CD4-positive, alpha-beta T cell treated with Interleukin-4 for 1 hour (primary cell): Measurements from ENCODE around the gene JPH2.

Experiments
- DNase-seq, 2 donors: peaks; one replicate each; pipeline ENCODE4 v3.0.0-alpha.2; 2020 to 2022

Gene JPH2

DNA sequence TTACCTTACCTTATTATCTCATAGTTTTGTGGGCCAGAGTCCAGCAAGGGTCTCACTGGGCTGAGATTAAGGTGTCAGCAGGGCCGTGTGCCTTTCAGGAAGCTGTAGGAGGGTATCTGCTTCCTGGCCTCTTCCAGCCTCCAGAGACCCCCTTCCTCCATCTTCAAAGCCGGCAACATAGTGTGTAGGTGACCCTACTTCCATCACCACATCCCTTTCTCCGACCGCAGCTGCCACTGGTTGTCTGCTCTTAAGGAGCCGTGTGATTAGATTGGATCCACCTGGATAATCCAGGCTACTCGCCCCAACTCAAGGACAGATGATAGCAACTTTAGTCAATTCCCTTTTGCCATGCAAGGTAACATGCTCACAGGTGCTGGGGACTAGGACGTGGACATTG lies 91.2 kb downstream of the JPH2 start:
- DNase-seq: no peak

DNA sequence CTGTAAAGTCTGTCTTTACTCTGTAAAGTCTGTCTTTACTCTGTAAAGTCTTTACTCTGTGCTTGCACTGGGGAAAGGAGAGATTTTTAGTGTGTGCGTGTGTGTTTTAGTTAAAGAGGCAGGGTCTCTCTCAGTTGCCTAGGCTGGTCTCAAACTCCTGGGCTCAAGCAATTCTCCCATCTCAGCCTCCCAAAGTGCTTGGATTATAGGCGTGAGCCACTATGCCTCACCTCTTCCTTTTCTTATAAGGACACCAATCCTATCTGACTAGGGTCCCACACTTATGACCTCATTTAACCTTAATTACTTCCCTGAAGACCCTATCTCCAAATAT lies 93.8 kb downstream of the JPH2 start:
- no peak for DNase-seq

GRCh38 chr20:44092551-44093248 lies 94.3 kb downstream of the JPH2 start:
- peak in 1 of 2 donors; percentile 18 for DNase-seq

DNA sequence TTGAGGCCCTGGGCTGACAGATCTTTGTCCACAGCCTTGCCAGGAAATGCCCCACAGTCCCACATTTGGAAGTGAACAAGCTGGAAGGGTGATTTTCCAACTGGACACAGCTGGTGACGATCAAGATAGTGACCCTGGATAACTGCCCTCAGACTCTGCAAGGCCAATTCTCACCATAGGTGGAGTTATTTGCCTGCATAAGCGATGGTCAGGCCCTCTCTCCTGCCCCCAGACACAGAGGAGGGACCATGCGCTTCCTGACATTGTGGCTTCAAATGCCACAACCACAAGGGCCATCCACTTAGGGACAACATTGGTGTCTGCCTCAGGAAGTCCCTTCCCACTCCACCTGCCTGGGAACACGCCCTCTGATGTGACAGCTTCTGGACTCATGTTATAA lies 96.0 kb downstream of the JPH2 start:
- DNase-seq: no peak

DNA sequence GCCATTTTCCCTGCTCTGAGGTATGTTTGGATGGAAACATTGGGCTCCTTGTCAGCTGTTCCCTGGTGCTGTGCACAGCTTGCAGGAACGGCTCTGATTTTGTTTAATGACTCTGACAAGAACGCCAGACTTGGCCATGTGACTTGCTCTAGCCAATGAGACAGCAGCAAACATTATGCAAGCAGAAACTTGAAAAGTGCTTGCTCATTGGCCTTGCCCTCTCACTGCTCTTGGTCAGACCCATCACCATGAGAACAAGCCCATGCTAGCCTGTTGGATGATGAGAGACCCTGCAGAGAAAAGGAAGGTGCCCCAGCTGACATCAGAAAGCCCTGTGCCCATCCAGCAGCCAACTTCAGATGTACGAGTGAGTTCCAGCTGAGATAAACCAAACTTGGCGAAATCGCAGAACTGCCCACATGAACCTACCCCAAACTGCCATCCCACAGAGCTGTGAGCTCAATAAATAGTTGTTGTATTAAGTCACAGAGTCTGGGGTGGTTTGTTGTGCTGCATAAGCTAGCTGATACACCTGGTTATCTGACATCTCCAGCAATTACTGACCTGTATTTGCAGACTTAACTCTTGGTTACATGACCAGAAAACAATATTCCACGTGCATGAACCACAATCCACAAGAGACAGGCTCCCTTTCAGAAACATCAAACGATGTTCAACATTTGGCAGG lies 96.9 kb downstream of the JPH2 start:
- DNase-seq: peak; percentile 17 to 48

- no peak for DNase-seq
Measured at GRCh38 chr20:44087857-44088120, 99.2 kb downstream of the JPH2 start.

DNA sequence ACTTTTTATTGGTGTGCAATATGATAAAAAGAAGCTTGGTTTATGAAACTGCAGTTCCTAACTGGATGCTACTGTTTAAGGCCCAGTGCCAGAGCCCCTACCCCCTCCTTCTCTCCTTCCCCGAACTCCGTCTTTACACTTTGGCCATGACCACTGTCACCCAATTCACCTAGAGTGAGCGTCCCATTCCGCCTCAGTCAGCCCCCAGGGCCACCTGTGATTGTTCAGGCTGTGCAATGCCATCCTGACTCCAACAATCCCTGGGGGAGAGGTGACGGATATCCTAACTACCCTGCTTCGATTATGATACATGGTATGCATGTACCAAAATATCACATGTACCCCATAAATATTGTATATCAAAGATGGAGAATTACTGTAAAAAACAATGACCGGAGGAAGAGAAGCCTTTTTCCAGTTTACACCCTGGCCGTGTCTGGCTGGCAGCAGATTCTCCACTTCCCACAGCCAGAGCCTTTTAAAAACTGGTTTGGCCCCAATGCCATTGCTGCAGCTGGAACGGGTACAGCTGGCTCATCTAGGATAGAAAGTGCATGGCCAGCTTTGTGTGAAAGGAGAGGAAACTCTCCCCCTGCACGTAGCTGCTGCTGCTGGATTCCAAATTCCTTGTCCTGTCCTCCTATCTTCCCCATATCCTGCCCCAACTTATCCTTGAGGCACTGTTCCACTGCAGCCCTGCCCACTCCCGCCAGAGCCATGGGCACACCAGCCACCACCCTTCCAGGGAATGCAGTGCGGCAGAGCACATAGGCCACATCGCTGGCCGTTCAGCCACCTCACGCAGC lies 99.7 kb downstream of the JPH2 start:
- no peak for DNase-seq

DNA sequence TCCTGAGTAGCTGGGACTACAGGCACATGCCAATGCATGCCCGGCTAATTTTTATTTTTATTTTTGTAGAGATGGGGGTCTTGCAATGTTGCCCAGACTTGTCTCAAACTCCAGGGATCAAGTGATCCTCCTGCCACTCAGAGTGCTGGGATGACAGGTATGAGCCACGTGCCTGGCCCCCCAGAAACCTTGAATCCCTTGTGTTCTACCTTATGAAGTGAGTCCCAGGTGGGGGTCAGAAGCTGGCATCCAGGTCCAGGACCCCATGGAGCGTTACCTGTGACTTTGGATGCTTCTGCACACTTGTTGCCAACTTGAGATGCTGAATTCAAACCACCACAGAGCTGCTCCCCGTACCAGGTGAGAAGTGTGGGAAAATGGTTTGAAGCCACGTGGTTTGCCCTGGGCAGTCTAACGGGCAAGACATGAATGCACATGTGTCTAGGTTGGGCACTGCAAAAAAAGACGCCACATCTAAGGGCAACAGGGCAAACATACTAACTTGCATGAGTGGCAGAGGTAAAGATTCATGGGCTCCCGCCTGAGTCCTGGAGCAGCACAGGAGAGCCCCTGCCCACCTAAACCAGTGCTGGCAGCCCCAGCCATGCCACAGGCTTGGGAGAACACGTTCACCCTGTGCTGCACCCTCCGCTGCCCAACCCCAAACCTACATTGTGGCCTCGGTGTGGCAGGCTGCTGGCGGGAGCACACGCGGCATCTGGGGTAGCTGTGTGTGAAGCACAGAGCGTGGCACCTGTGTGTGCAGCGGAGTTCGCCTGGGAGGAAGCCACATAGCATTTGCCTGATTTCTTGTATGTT lies 101.2 kb downstream of the JPH2 start:
- no peak for DNase-seq

GRCh38 chr20:44084891-44085290 lies 102.1 kb downstream of the JPH2 start:
- DNase-seq: no peak

- no peak for DNase-seq
Measured at GRCh38 chr20:44084439-44084838, 102.5 kb downstream of the JPH2 start.

- no peak for DNase-seq
Measured at GRCh38 chr20:44083220-44083933, 103.6 kb downstream of the JPH2 start.

DNA sequence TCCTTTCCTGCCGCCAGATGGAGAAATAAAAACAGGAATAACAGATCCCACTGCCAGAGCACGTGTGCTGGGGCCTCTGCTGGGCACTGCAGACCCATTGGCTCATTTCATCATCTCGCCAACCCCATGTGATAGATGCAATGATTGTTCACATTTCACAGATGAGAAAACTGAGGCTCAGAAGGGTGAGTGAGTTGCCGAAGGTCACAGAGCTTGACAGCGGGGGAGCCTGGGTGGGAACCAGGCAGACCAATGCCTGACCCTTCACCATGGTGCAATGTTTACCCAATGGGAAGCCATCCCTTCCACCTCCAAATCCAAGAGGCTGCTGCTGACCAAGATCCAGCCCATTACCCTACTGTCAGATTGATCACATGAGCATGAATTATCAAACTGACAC lies 105.1 kb downstream of the JPH2 start:
- DNase-seq: no peak

GRCh38 chr20:44081476-44081875 lies 105.5 kb downstream of the JPH2 start:
- no peak for DNase-seq

DNA sequence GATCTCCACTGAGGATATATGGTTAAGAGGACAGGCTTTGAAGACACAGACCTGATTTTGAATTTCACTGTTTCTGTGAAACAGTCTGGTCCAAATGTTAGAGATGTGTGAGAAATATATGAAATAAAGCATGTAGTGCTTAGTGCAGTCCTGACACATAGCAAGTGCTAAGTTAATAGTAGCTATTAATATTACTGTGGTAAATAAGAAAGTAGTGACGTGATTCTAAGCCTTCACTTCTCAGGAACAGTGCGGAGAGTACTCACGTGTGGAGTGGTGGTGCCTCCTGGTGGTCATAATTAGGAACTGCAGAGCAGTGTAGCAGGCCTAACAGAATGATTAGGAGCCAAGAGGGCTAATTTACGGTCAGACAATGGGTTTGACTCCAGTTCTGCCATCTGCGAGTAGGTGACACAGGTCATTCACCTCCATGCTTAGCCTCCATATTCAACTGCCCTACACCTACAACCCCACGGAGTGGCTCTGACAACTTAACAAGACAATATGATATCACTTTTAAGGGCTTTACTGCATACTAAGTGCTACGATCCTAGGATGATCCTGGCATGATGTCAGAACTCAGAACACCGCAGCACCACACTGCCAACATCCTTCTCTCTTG lies 106.2 kb downstream of the JPH2 start:
- peak; percentile 84 for DNase-seq

GRCh38 chr20:44080064-44080463 lies 106.9 kb downstream of the JPH2 start:
- DNase-seq: no peak

DNA sequence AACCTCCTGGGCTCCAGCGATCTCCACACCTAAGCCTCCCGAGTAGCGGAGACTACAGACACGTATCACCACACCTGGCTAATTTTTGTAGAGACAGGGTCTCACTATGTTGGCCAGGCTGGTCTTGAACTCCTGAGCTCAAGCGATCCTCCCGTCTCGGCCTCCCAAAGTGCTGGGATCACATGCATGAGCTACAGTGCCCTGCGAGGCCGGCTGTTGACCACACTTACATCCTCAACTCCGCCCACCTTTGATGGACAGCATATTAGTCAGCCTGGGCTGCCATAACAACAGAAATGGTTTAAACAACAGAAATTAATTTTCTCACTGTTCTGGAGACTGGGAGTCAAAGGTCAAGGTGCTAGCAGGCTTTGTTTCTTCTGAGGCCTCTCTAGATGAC lies 107.7 kb downstream of the JPH2 start:
- no peak for DNase-seq

- no peak for DNase-seq
Measured at GRCh38 chr20:44075950-44076232, 111.1 kb downstream of the JPH2 start.

GRCh38 chr20:44075191-44075949 lies 111.6 kb downstream of the JPH2 start:
- DNase-seq: no peak

DNA sequence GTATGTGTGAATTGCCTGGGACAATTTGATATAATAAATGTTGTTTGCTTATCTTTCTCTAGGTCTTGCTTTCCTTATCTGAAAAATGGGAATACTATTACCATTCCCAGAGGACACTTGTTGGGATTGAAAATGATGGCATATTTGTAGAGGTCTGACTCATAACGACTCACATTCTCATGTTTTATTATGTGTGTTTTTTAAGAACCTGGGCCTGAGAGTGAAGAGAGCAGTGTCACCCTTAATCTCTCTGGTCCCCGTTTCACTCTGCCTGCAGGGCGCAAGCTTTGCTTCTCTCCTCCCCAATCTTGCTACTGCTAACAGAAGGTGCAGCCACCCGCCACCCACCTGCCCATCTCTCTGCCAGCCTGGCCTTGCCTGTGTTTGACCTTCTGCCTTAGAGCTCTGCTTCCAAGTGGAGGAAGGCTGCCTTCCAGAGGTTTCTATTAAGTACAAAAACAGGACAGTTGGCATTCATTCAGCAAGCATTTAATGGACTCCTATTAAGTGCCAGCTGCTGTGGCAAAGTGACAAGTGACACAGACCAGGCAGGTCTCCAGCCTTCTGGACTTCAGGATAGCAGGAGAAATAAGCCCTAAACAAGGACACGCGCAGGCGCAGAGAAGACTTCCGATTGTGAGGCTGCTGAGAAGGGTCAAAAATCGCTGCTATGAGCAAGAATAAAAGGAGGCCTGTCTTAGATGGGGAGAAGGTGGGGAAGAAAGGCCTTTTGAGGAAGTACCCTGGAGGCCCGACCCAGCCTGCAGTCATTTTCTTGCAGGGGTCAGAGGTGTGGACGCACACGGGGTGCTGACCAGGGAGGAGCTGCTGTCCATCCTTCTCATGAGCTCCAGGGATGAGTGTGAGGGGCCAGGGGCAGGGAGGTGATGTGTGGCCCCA lies 112.5 kb downstream of the JPH2 start:
- no peak for DNase-seq

- no peak for DNase-seq
Measured at GRCh38 chr20:44073675-44074071, 113.3 kb downstream of the JPH2 start.
